Activated CD8-positive, alpha-beta memory T cell treated with anti-CD3 and anti-CD28 coated beads for 48 hours (primary cell): ENCODE data around the gene LHFPL3.

ENCODE experiments used
- DNase-seq, 3 experiments: peaks; one replicate each; pipeline ENCODE4 v3.0.0-alpha.2; 2020; ENCODE audit warnings: low read depth in 2 of 3, low spot score in 2 of 3

The LHFPL3 gene

DNA sequence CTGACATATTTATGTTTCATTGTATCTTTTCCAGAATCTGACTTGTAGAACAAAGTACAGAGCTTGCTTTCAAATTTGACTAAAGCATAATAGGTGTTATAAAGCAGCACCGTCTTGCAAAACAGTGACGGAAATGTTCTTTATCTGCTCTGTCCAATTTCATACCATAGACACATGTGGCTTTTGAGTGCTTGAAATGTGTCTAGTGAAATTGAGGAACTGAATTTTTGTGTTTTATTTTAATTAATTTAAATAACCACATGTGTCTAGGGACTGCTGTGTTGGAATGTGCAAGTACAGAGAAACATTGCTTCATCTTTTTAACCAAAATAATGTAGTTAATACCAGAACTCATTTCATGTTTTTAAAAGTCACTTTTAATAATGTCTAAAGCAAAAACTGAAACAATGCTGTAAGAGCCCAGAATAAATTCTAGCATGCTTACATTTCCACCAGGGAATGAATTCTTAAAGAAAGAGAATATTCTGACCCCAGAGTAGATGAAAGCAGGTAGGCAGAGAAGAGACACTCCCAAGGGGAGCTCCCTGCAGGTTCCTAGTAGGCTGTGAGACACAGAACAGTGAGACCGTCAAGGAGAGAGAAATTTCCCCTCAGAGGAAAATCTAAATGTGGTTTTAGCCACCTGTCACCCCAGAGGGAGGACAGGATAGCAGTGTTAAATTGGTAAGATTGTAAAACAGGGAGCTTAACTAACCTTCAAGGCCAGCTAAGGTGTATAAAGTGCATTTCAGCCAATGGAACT, 510.3 kb downstream of the LHFPL3 start:
- DNase-seq, result no peak

DNA sequence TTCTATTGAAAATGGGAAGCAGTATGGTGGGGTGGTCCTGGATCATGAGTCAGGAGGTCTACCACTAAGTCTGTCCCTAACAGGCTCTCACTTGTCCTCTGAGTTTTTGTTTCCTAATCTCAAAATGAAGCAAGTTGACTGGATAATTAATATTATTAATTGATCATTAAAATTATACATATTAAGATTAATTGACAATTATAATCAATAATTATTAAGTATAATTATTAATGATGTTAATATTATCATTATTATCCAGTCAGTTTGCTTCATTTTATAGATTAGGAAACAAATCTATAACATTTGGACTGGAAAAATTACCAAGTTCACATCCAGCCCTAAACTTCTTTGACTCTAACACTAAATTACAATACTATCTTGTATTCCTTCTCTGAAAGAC, 511.4 kb downstream of the LHFPL3 start:
- no peak for DNase-seq

DNA sequence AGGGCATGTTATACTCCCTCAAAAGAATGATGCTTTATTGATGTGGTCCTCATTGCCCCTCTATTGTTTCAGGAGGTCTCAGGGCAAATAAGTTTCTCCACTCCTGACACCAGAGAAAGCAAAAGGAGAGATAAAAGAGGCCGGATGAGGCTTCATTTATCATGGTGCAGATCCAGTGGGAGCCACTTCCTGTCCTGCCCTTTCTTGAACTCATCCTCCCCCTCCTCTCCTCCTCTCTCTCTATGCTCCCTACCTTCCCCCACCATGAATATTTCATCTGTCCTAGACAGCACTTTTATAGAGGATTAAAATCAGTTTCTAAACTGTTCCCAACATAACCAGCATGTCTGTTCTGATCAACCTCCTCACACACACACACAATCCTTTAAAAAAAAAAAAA, 513.4 kb downstream of the LHFPL3 start:
- no peak for DNase-seq

DNA sequence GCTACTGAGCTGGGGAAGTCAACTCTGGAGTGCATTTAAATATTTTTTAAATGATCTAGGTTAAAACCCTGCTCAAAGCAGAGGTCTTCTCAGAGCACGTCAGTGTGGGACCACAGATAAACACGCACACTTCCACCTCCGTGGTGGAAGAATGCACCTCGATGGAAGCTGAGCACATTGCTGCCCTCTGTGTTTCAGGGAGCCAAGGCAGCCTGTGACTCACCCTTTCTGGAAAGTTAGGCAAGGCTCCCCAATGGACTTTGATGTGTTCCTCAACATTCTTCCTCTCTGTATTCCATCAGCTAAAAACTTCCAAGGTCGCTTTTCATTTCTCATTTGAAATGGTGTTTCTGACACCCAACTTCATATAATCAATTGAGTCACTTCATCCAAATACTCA, 514.8 kb downstream of the LHFPL3 start:
- no peak for DNase-seq

DNA sequence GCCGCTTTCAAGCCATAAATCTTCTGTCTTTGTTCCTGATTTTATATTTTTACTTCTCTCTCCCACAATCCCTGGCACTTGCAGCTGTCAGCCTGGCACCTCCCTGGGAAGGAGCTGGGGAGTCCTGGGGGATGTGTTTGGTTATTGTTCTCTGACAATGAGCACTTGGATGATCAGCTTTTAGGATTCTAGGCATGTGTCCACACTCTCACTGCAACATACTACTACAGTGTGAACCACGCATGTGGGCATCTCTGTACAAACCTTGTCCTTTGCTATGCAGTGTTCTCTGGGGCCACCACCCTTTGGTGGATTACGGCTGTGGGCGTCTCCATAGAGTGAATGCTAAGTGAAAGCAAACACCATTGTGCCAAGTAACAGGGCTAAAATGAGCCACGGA, 517.2 kb downstream of the LHFPL3 start:
- DNase-seq, result no peak

DNA sequence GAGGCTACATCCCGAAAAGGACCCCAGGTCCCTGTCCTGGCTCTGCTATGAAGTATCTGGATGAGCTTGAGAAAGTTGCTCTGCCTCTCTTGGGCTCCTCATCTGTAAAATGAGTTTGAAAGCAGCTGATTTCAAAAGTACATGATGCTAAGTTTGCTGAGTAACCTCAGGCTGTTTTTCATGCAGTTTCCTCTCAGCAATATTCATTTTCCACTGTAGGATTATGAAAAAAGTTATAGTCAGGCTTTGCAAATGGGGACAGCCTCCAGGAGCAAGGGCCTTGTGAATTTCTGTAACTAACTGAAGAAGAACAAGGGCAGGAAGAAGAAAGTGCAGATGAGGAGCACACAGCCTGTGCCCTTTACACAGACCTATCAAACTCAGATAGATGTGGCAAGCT, 518.3 kb downstream of the LHFPL3 start:
- DNase-seq, result no peak

DNA sequence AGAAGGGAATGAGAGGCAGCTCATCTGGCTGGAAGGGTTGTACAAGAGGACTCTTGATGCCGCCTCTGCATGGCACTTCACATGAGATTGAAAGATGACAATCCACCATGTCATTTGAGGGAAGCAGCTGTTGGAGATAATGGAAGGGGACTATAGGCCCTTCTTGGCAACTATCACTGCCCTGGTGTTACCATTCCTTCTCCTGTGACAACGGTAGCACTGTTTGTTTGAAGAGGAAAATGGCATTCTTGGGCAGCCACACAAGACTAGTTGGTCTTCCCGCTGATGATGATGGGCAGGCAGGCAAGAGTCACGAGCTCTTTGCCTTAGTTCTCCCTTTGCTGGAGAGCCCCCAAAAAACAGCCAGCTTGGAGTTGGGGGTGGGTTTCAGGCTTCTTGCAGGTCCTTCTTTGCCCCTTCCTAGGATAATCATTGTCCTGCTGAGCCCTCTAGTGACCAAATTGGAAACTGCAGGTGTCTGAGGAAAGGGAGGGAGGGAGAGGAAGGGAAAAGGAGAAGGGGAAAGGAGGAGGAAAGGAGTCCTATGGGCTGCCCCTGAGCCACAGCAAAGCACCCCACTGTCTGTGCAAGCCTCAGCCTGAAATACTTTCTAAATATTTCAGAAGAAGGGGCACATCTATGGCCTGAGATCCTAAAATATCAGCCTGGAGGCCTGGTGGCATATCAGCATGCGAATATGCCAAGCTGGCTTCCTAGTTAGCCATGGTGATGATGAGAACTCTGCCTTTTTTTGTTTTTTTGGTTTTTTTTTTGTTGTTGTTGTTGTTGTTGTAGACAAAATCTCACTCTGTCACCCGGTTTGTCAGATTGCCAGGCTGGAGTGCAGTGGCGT, 520.0 kb downstream of the LHFPL3 start:
- peak in 2 of 3 experiments; percentile 17 to 28 for DNase-seq

DNA sequence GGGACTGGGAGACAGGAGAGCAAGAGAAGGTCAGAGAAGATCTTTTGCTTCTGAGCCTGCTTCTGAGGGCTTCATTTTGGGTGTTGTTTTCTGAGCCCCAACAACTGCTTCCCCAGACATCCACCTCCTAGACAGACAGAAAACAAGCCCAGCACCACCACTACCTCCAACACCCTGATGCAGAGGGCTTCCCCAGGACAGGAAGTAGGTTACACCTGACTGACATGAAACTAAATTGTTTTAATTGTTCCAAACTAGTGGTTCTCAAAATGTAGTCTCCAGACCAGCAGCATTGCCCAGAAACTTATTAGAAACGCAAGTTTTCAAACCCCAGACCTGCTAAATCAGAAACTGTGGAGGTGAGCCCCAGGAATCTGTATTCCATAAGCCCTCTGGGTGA, 522.0 kb downstream of the LHFPL3 start:
- DNase-seq, result no peak

DNA sequence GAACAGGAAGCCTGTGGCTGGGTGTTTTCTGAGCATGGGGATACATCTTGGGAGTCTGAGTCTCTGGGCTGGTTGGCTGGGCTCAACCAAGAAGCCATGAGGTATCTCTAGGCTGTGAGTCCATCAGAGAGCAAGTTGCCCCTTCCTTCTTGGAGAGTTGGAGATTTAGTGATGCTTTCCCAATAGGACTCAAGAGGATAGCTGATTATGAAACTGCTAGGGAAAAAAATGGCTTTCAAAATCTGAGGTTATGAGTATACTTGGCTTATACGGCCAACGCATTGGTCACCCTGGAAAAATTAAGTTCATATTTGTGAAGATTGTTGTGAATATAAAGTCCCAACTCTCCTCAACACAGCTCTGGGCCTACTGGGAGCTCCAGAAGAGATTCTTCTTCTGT, 522.9 kb downstream of the LHFPL3 start:
- no peak for DNase-seq

DNA sequence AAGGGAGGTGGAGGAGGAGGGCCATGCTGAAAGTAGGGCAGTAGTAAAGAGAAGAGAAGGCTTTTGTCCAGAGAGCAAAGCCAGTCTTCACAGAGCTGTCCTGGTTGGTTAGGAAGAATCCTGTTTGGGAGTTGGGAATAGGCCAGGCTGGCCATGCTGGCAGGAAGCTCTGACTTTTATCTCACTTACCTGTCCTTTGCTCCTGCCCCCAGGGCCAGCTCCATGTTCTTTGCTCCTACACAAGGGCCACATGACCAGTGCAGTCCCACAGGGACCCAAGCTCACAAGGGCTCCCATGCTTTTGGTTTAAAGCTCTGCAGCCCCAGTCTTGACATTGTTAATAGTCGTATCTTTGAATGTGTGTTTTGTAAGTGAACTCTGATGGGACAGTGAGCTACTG, 524.0 kb downstream of the LHFPL3 start:
- no peak for DNase-seq

DNA sequence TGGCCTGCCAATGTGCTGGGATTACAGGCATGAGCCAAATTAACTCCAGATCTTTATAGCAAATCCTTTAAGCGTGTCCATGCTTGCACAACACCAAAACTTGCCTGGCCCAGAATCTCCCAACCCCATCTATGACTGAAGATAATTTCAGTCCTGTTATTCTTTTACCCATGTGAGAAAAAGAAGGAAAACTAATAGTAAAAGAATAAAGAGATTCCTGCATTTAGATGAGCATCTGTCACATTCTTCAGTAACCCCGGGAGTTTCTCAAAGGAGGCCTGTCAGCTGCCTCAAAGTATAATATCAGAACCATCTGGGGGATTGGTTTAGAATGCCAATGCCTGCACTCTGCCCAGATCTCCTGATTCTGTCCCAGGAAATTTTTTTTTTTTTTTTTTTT, 527.5 kb downstream of the LHFPL3 start:
- DNase-seq, result no peak

DNA sequence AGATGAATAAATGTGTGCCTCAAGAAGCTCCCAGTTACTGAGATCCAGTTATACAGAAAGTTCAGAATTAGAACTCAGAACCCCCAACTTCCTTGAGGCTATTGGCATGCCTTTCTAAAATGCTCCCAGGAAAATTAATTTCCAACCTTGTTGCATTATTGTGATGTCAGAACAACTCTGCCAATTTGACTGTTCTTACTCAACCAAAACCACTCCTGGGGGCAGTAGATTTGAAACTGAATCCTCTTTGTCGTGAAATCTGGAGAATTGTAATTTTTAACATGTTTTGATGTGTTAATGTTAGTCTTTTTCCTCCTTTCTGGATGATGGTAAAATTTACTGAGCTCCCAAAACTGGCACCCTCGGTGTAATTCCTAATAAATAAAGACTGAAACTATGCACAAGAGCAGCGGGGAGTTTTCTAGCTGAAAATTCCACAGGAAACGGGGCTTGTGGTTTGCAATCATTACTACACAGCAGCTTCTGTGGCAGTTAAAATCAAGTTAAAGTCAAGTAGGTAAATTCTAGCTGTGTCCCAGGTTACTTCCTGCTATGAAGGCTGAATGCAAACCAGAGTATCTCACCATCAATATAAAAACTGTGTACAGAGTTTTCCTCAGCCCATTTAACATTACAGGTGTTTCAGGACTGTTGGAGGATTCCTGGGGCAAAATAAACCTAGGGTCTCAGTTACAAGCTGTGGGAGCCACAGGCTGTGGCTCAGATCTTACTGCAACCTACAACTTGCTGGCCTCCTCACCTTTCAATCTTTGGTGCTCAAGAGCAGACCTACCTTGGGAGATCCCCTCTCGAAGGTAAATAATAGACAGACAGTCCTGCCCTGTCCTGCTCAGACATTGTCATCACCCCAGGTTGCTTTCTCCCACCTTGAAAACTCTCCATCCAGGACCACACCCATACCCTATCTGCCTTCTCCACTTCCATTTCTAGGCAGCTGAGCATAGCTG, 529.3 kb downstream of the LHFPL3 start:
- DNase-seq, result no peak

DNA sequence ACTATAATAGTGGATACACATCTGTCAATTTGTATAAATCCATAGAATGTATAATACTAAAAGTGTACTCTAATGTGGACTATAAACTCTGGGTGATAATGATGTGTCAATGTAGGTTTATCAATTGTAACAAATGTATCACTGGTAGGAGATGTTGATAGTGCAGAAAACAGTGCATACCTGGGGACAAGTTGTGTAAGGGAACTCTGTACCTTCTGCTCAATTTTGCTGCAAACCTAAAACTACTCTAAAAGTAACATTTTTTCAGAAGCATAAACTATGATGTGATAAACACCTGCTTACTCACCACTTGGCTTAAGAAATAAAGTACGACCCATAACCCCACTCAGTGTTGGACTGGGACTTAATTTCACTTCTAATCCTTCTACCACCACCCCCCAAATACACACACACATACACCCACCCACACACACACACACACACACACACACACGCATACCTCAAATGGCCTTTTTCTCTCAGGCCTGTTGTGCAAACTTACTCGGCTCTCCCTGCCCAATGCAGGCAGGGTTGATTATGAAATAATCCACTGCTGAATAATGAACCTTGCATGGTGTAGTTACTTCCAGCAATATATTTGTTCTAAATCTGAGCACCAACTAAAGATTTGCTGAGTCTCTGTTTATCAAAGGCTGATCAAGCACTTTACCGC, 531.5 kb downstream of the LHFPL3 start:
- DNase-seq, result no peak

DNA sequence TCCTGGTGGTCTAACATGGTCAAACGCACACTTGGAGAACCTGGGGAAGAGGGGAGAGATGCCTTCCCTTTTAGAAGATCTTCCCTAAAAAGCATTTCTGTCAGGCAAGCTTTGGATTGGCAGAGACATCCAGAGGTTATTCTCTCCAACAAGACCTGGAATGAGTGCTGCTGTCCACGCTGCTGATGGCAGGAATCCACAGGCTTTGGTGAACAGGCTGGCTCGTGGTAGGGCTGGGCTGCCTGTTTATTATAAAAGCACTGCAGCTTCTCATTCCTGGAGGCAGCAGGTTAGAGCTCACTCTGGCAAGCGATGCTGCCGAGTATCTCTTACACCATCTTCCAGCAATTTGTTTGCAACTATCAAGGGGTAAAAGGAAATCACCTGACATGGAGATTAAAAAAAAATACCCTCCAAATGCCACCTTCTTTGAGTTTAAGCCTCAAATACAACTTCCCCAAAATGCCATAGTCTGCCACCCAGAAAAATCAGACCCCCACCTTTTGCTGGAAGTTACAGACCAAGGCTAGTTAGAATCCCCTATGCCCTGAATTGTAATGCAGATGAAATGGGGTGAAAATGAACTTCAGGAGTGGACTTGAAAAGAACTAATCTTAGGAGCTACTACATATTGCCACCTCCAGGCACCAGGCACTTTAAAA, 533.5 kb downstream of the LHFPL3 start:
- DNase-seq, result no peak

DNA sequence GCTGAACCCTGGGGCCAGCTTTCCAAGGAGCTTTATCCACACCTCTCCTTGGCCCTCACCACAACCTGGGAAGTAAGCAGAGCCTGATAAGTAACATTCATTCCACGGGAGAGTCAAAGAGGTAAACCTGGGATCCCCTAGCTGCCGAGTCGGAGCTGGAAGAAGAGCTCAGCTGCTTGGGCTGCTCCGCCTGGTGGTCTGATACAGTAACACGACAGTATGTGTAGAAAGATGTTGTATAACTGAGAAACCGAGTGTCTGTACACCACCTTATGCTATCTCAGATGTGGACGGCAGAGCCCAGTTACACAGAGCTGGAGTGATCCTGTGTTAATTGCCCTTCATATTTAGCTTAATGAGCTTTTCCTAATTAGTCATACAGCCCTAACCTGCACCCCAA, 534.3 kb downstream of the LHFPL3 start:
- no peak for DNase-seq

DNA sequence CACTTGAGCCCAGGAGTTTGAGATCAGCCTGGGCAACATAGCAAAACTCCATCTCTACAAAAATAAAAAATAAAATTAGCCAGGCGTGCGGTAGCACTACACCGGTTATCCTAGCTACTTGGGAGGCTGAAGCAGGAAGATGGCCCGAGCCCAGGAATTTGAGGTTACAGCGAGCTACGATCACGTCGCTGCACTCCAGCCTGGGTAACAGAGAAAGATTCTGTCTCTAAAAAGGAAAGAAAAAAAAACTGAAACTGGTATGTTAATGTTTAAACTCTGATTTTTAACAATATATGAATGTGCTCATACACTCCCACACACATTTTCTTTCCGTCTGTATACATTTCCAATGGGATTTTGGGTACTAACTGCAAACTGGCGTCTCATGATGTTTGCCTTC, 545.0 kb downstream of the LHFPL3 start:
- DNase-seq, result no peak

DNA sequence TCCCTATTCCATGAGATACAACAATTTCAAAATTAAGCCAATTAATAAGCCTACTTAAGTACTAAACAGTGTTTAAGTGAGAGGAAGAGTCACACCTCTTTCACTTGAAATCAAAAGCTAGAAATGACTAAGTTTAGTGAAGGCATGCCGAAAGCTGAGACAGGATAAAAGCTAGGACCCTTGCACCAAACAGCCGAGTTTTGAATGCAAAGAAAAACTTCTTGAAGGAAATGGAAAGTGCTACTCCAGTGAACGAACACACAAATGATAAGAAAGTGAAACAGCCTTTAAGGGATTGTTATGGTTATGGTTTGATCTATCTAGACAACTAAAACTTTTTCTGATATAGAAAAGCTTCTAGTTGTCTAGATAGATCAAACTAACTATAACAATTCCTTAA, 550.2 kb downstream of the LHFPL3 start:
- DNase-seq, result no peak

DNA sequence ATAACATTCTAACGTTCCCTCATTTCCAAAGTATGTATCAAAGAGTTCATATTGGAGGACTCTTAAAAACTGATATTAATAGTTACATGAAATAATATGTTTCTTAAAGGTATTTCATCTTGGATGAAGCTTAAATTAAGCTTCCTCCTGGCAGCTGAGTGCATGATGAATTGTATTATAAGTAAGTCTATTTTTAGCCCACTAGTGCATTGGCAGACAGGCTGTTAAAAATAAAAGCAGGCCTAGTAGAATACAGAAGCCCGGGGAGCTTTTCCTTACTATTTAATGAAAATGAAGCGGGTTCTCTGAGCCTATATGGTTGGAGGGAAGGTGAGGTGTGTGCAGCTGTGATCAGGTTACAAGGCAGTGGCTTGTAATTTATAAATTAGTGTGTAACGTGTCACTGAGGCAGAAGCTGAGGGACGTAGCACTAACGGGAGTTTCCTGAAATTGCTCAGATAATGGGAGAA, 554.9 kb downstream of the LHFPL3 start:
- no peak for DNase-seq

DNA sequence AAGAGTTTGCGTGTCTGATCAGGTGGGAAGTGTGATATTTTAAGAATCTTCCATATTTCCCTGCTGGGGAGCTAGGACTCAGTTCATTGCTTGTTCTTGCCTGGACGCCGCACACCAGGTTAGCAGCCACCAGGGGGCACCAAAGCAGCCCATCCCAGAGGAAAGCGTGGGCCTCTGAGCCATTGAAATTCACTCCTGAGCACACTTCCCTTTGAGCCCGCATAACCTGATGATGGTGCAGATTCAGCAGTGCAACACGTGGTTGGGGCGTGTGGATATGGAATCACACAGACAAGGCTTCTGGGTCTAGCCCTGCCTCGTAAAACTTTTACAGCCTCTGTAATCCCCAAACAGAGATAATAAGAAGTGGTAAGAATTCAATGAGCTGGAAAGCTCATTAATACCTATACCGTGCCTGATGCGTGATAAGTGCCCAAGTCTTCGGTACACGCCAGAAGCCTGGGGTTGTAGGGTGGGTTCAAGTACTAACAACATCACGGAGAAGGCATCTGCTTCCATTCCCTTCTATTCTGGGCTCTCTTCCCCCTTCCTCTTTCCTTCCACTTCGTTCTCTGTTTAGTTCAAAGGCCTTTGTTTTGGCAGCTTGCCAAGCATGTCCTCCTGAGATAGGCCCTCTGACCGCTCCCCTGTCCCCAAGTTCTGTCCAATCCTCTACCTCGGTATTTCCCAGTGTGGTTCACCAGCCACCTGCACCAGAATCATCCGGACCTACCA, 555.5 kb downstream of the LHFPL3 start:
- peak; percentile 42 to 68 (median 64) for DNase-seq

DNA sequence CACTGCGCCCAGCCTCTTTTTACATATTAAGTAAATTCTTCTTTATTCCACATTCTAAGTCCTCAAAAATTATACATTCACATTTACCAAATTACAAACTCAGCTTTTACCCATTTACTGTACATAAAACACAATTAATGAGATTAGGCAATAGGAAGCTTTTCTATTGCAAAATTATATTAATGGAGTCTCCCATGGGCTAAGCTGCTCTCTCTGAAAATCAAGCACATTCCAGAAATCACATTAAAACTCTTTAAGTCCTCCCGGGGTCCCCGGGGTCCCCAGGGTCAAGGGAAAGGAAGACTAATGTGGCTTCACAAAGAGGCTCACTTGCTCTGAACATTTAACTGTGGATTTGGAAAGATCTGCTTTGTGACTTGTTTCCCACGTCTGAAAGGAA, 558.2 kb downstream of the LHFPL3 start:
- DNase-seq, result no peak
